Progenitor cell of endocrine pancreas (in vitro differentiated cells): Measurements from ENCODE around the gene TSR1. TPM values are rescaled to one million over a fixed set of nuclear protein-coding genes. Genes with fewer than 3 reads are reported as not detected.

Source experiments
- DNase-seq: peaks from one replicate; pipeline ENCODE4 v3.0.0; 2021; ENCODE audit warnings: low spot score; ENCODE audit not compliant: unreplicated experiment
- H3K27ac Mint-ChIP-seq: 2 replicates; pipeline ENCODE4 v1.8.0; 2021; ENCODE audit warnings: mild to moderate bottlenecking, moderate library complexity, mixed read lengths
- H3K27me3 Mint-ChIP-seq: 2 replicates; pipeline ENCODE4 v1.8.0; 2021; ENCODE audit warnings: mixed read lengths
- H3K36me3 Mint-ChIP-seq: 2 replicates; pipeline ENCODE4 v1.8.0; 2022; ENCODE audit warnings: mixed read lengths; ENCODE audit not compliant: insufficient read depth
- H3K4me1 Mint-ChIP-seq: 2 replicates; pipeline ENCODE4 v1.8.0; 2021; ENCODE audit warnings: low read depth, mixed read lengths
- H3K4me3 Mint-ChIP-seq: 2 replicates; pipeline ENCODE4 v1.8.0; 2021; ENCODE audit warnings: low read depth, mild to moderate bottlenecking, moderate library complexity, mixed read lengths
- H3K9me3 Mint-ChIP-seq: 2 replicates; pipeline ENCODE4 v1.8.0; 2021; ENCODE audit warnings: low read depth, mixed read lengths
- CTCF ChIP-seq: fragments of 200-600 bp; sonication (generic); IDR thresholded peaks from one replicate; pipeline ENCODE4 v1.5.0; 2021; ENCODE audit warnings: antibody characterized with exemption, mild to moderate bottlenecking; ENCODE audit not compliant: unreplicated experiment
- long read RNA-seq: library from polyadenylated mRNA; unstranded; transcript quantifications from one replicate; pipeline ENCODE4 v2.0.0, GENCODE V29; 2020
- total RNA-seq: library from RNA; stranded (reverse); gene quantifications from 2 replicates; pipeline ENCODE4 v1.2.1, GENCODE V29; 2021

The TSR1 gene
- total RNA-seq, result 33.5 and 36.2 TPM in 2 replicates
- long read RNA-seq, full-length matches to known transcripts, result 279 of 383 reads
- long read RNA-seq, partial matches to known transcripts, result 52 of 383 reads
- long read RNA-seq, other reads (novel, unspliced or antisense), result 52 of 383 reads

- peak within 1 kb of the TSS; percentile 98 for H3K4me3 Mint-ChIP-seq
- peaks cover 6% of the 10 kb centered on the region for H3K36me3 Mint-ChIP-seq
- peaks cover 15% of the 10 kb centered on the region for H3K4me1 Mint-ChIP-seq
- peak; percentile 18 for TF ChIP-seq CTCF
- H3K27me3 Mint-ChIP-seq, result no peaks in the 10 kb centered on the region
- H3K9me3 Mint-ChIP-seq, result no peaks in the 10 kb centered on the region
- DNase-seq, result peak; percentile 81
- peak within 1 kb of the TSS; percentile 96 for H3K27ac Mint-ChIP-seq
Measured at GRCh38 chr17:2336215-2336851, at the start of gene TSR1. TSR1 (minus strand) TSS chr17:2336457; CDS start chr17:2336427, 30 bp downstream.

GRCh38 chr17:2385240-2386210, 49.3 kb upstream of the TSR1 start:
- no peak for TF ChIP-seq CTCF
- H3K27me3 Mint-ChIP-seq, result no peaks in the 10 kb centered on the region
- no peak overlapping the region for H3K4me3 Mint-ChIP-seq
- H3K4me1 Mint-ChIP-seq, result peaks cover 10% of the 10 kb centered on the region
- peaks cover 6% of the 10 kb centered on the region for H3K36me3 Mint-ChIP-seq
- DNase-seq, result no peak
- H3K9me3 Mint-ChIP-seq, result no peaks in the 10 kb centered on the region
- H3K27ac Mint-ChIP-seq, result no peak overlapping the region

- Mint-ChIP-seq H3K36me3 (peaks cover 6% of the 10 kb centered on the region), H3K27ac (no peak overlapping the region), H3K27me3 (no peaks in the 10 kb centered on the region), H3K9me3 (no peaks in the 10 kb centered on the region), H3K4me3 (no peak overlapping the region), H3K4me1 (peaks cover 10% of the 10 kb centered on the region)
- no peak for TF ChIP-seq CTCF
- no peak for DNase-seq
Measured at GRCh38 chr17:2384439-2385127, 48.3 kb upstream of the TSR1 start.

GRCh38 chr17:2383628-2384167, 47.4 kb upstream of the TSR1 start:
- no peak for DNase-seq
- peaks cover 4% of the 10 kb centered on the region for H3K36me3 Mint-ChIP-seq
- H3K4me3 Mint-ChIP-seq, result no peak overlapping the region

More at GRCh38 chr17:2383628-2384167, 47.4 kb upstream of the TSR1 start:
- H3K4me1 Mint-ChIP-seq, result peaks cover 7% of the 10 kb centered on the region
- no peaks in the 10 kb centered on the region for H3K27me3 Mint-ChIP-seq
- H3K9me3 Mint-ChIP-seq, result no peaks in the 10 kb centered on the region
- no peak for TF ChIP-seq CTCF
- no peak overlapping the region for H3K27ac Mint-ChIP-seq
